Measurements from ENCODE around the gene UTP14A. TPM values are rescaled to one million over a fixed set of nuclear protein-coding genes. Genes with fewer than 3 reads are reported as not detected.

Gene UTP14A
- total and polyA plus RNA-seq, 7 donors: 5.5 to 18.2 (median 15.0) TPM

- Histone ChIP-seq H3K27me3 (no peaks in the 10 kb centered on the region), H3K4me3 (no peak overlapping the region), H3K36me3 (no peaks in the 10 kb centered on the region), H3K9me3 (no peaks in the 10 kb centered on the region), H3K4me1 (no peaks in the 10 kb centered on the region), H3K27ac (no peak overlapping the region)
- DNase-seq: no peak
- WGBS, 2 donors: 88 to 93% methylated on average over 1 of the region's 1 CpG
- intact Hi-C loops (cut with DNase I): no loop called here
- TF ChIP-seq POLR2AphosphoS5 (IDR thresholded peaks at IDR 0.05): no peak
Measured at GRCh38 chrX:129945131-129945530, 39.2 kb downstream of the UTP14A start.

- 7 to 21% methylated on average over 18 of the region's 18 CpGs for WGBS, 2 donors
- Histone ChIP-seq H3K27me3 (no peaks in the 10 kb centered on the region), H3K9me3 (no peaks in the 10 kb centered on the region), H3K4me1 (peaks cover 0 to 10% (median 4%) of the 10 kb centered on the region in 4 donors), H3K36me3 (no peaks in the 10 kb centered on the region), H3K4me3 (peak overlapping the region; percentile 8 to 45 (median 38)), H3K27ac (no peak overlapping the region)
- intact Hi-C loops (cut with DNase I): loop anchor here (2.0 kb wide), 1 partner anchor 20 kb away; no protein-coding TSS in a partner anchor
- DNase-seq: no peak
- TF ChIP-seq POLR2A (IDR thresholded peaks at IDR 0.05): no peak
Measured at GRCh38 chrX:129953334-129953648, 47.3 kb downstream of the UTP14A start.

- Histone ChIP-seq H3K36me3 (no peaks in the 10 kb centered on the region), H3K4me1 (peaks cover 0 to 10% (median 4%) of the 10 kb centered on the region in 4 donors), H3K27ac (no peak overlapping the region), H3K4me3 (no peak overlapping the region), H3K9me3 (no peaks in the 10 kb centered on the region), H3K27me3 (no peaks in the 10 kb centered on the region)
- intact Hi-C loops (cut with DNase I): loop anchor here (2.0 kb wide), 1 partner anchor 21 kb away; no protein-coding TSS in a partner anchor
- no peak for DNase-seq
- TF ChIP-seq POLR2AphosphoS5 (IDR thresholded peaks at IDR 0.05): no peak
- no peak for TF ChIP-seq CTCF (IDR thresholded peaks at IDR 0.05)
- no peak for TF ChIP-seq EP300 (IDR thresholded peaks at IDR 0.05)
- TF ChIP-seq POLR2A (IDR thresholded peaks at IDR 0.05): no peak
- 99% methylated on average over 4 of the region's 4 CpGs for WGBS, 2 donors
Measured at GRCh38 chrX:129953881-129954280, 47.9 kb downstream of the UTP14A start.

- WGBS, 2 donors: 82 to 88% methylated on average over 3 of the region's 3 CpGs
- Histone ChIP-seq H3K36me3 (no peaks in the 10 kb centered on the region), H3K27me3 (no peaks in the 10 kb centered on the region), H3K4me3 (no peak overlapping the region), H3K9me3 (no peaks in the 10 kb centered on the region), H3K4me1 (peaks cover 0 to 10% (median 7%) of the 10 kb centered on the region in 4 donors), H3K27ac (no peak overlapping the region)
- intact Hi-C loops (cut with DNase I): no loop called here
- DNase-seq: no peak
- TF ChIP-seq POLR2A (IDR thresholded peaks at IDR 0.05) (no peak), CTCF (IDR thresholded peaks at IDR 0.05) (no peak), POLR2AphosphoS5 (IDR thresholded peaks at IDR 0.05) (no peak), EP300 (IDR thresholded peaks at IDR 0.05) (no peak)
Measured at GRCh38 chrX:129954804-129955203, 48.8 kb downstream of the UTP14A start.

- H3K9me3 ChIP-seq: no peaks in the 10 kb centered on the region
- 95 to 96% methylated on average over 3 of the region's 3 CpGs for WGBS, 2 donors
- H3K36me3 ChIP-seq: no peaks in the 10 kb centered on the region
- H3K4me1 ChIP-seq: peaks cover 0 to 10% (median 7%) of the 10 kb centered on the region in 4 donors
- TF ChIP-seq POLR2AphosphoS5 (IDR thresholded peaks at IDR 0.05) (no peak), EP300 (IDR thresholded peaks at IDR 0.05) (no peak)
- intact Hi-C loops (cut with DNase I): no loop called here
- no peaks in the 10 kb centered on the region for H3K27me3 ChIP-seq
- no peak for DNase-seq
- no peak overlapping the region for H3K4me3 ChIP-seq
- no peak overlapping the region for H3K27ac ChIP-seq
Measured at GRCh38 chrX:129955682-129956081, 49.7 kb downstream of the UTP14A start.

GRCh38 chrX:129956145-129956544 is 50.2 kb downstream of the UTP14A start:
- Histone ChIP-seq H3K9me3 (no peaks in the 10 kb centered on the region), H3K4me3 (no peak overlapping the region), H3K27ac (no peak overlapping the region), H3K4me1 (peaks cover 0 to 10% (median 7%) of the 10 kb centered on the region in 4 donors), H3K36me3 (no peaks in the 10 kb centered on the region), H3K27me3 (no peaks in the 10 kb centered on the region)
- intact Hi-C loops (cut with DNase I): no loop called here
- WGBS, 2 donors: 91 to 92% methylated on average over 10 of the region's 10 CpGs
- DNase-seq: no peak
- TF ChIP-seq POLR2A (IDR thresholded peaks at IDR 0.05): no peak

- peak overlapping the region; percentile 58 to 65 (median 62) for H3K27ac ChIP-seq
- 15 to 22% methylated on average over 20 of the region's 20 CpGs for WGBS, 2 donors
- peak overlapping the region; percentile 21 to 51 (median 46) for H3K4me3 ChIP-seq
- no peak for TF ChIP-seq POLR2AphosphoS5 (IDR thresholded peaks at IDR 0.05)
- TF ChIP-seq CTCF (IDR thresholded peaks at IDR 0.05): no peak
- TF ChIP-seq EP300 (IDR thresholded peaks at IDR 0.05): no peak
- no peak for TF ChIP-seq POLR2A (IDR thresholded peaks at IDR 0.05)
- intact Hi-C loops (cut with DNase I): no loop called here
- no peaks in the 10 kb centered on the region for H3K9me3 ChIP-seq
- no peaks in the 10 kb centered on the region for H3K27me3 ChIP-seq
- H3K4me1 ChIP-seq: peaks cover 0 to 10% (median 7%) of the 10 kb centered on the region in 4 donors
- DNase-seq: no peak
- H3K36me3 ChIP-seq: no peaks in the 10 kb centered on the region
Measured at GRCh38 chrX:129956765-129957164, 50.8 kb downstream of the UTP14A start.
